Stimulated activated CD8-positive, alpha-beta memory T cell treated with anti-CD3 and anti-CD28 coated beads, Interleukin-4, amount 100 ng/mL, for 1 hour (primary cell): ENCODE measurements around the gene CYB5B.

ENCODE experiments used
- DNase-seq, 2 donors: peaks; one replicate each; pipeline ENCODE4 v3.0.0-alpha.2; 2020; ENCODE audit warnings: low read depth in 2 of 2, low spot score in 1 of 2

CYB5B gene

DNA sequence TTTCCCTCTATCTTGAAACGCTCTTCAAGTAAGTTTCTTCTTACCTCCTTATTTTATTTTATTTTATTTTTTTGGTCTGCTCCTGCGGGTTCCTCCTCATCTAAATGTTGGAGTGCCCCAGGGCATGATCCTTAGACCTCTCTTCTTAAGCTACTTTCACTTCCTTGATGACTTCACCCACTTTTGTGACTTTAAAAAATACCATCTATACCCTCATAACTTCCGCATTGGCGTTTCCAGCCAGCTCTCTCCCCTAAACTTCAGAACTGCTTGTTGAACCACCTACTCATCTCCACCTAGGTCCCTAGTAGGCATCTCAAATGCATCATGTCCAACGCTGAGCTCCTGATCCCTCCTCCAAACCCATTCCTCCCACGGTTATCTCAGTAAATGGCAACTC lies 89.9 kb downstream of the CYB5B start:
- no peak for DNase-seq
